Placental epithelial cell (primary cell): ENCODE data around the gene ZNF501. TPM values are rescaled to one million over a fixed set of nuclear protein-coding genes. Genes with fewer than 3 reads are reported as not detected.

ENCODE experiments used
- total RNA-seq: library from RNA; depleted of rRNA; stranded (reverse); fragments of >200 nt; gene quantifications from 2 replicates; pipeline ENCODE4 v1.2.3, GENCODE V29; 2012

The ZNF501 gene
- total RNA-seq, result 4.2 and 13.7 TPM in 2 replicates

DNA sequence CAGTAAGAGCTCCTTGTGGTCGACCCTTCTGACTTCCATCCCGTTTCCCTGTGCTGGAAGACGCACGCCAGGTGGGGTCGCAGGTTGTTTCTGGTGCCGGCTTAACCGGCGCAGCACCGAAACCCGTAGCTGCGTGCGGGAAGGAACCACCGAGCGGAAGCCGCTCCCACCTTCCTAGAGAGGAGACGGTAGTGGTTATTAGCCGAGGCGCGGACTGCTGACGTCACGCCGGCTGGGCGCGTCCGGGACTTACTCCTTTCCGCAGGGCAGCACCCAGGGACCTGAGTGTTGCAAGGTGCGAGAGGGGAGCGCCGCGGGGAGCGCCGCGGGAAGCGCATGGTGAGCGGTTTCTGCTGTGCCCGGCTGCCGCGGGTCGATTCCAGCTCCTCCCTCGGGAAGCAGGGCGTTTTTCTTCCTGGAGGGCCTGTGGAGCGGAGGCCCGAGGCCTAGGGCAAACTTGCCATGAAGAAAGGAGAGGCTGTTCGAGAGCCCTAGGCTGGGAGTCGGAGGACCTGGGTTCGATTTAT lies at the start of gene ZNF501:
TSS of gene ZNF501 (plus strand) at position 252 of the 527 bp plus-strand sequence. CDS start 4,787 bp downstream, outside the sequence.

DNA sequence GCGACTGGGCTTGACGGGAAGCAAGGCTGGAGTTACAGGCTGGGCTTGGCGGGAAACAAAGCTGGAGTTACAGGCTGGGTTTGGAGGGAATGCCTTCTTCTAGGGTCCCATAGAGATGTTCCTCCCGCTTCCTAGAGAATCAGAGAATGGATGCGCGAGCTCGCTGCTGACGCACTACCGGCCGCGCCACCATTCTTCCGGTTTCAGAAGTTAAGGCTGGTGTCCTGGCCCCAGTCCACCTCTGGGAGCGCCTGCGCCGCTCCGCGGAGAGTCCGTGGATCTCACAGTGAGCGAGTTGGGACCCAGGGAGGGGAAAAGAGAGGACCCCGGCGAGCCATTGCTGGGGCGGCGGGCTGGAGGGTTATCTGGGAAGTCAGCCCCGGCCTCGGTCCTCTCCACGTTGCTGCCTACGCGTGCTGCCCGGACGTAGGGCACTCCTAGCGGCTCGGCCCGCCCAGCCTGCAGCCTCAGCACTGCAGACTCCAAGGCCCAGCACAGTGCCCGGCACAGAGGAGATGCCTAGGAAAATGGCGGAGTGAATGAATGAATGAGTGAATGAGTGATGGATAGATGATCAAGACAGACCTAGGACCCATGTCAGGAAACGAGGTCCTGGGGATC lies 16.9 kb upstream of the ZNF501 start, which contains the start of gene ZNF502:
TSS of gene ZNF502 (plus strand) at position 206 of the 621 bp plus-strand sequence. CDS start 7,602 bp downstream, outside the sequence.

DNA sequence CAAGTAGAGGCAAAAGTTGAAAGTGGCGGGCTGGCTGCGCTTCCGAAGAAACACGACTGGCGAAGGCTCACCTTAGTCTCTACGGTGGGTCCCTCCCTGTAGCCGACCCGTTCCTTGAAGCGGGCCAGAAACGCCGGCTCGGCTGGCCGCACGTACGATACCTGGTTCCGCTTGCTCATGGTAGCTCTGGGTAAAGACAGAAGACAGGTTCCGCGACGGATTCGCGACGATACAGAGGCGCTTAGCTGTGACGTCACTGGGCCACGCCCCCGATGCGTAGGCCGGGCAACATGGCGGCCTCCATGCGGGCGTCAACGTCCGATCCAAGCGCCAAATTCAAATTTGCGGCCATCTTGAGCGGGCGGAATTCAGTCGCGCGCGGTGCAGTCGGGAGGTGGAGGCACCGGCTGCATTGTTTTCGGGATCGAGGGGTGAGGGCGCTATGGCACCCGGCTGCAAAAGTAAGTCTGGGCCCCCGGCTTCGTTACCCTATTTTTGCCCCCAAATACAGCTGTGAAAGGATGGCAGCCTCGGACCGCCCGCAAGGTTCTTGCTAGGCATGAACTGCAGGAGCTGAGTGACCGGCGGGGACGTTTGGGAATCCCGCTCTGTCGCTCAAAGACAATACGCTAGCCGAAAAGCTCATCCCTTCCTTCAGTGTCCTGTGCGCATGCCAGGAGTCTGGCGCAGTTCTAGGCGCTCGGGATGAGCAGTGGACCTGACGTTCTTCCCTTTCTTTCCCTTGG lies 32.2 kb downstream of the ZNF501 start, which contains the start of the genes KIAA1143 and KIF15:
TSS of gene KIAA1143 (minus strand) at position 196 of the 746 bp plus-strand sequence. CDS start at position 179, 17 bp downstream.
TSS of gene KIF15 (plus strand) at position 371 of the 746 bp plus-strand sequence. CDS start at position 443, 72 bp downstream.

Other genes with a start within 250 kb of the ZNF501 start
- gene ZKSCAN7, start 174.4 kb upstream of the ZNF501 start, total RNA-seq, result 13.4 and 14.9 TPM in 2 replicates
- gene ZNF660, start 144.7 kb upstream of the ZNF501 start, total RNA-seq, result 3.0 and 7.5 TPM in 2 replicates
- 19.3 and 24.3 TPM in 2 replicates for gene ZNF197, start 104.6 kb upstream of the ZNF501 start, total RNA-seq
- gene ZNF35, start 80.9 kb upstream of the ZNF501 start, total RNA-seq, result 12.6 and 15.1 TPM in 2 replicates
- 5.0 and 7.9 TPM in 2 replicates for gene ZNF502, start 17.0 kb upstream of the ZNF501 start, total RNA-seq
- 17.7 and 23.1 TPM in 2 replicates for gene KIAA1143, start 32.0 kb downstream of the ZNF501 start, total RNA-seq
- 2.8 and 4.3 TPM in 2 replicates for gene KIF15, start 32.2 kb downstream of the ZNF501 start, total RNA-seq
- 10.0 and 23.9 TPM in 2 replicates for gene TMEM42, start 132.3 kb downstream of the ZNF501 start, total RNA-seq
- 7.3 and 16.5 TPM in 2 replicates for gene TGM4, start 145.0 kb downstream of the ZNF501 start, total RNA-seq
- gene ZDHHC3, start 246.5 kb downstream of the ZNF501 start, total RNA-seq, result 167 and 202 TPM in 2 replicates
- gene EXOSC7, start 246.6 kb downstream of the ZNF501 start, total RNA-seq, result 41.9 and 51.8 TPM in 2 replicates